Left lung (tissue), 10 donors: ENCODE results near the gene FSTL5. TPM values are rescaled to one million over a fixed set of nuclear protein-coding genes. Genes with fewer than 3 reads are reported as not detected.

ENCODE experiments used
- ATAC-seq: fragments of 200-7000 bp; cut with Tn5 transposase; one replicate; pipeline ENCODE4 v1.9.1; 2020; ENCODE audit warnings: moderate library complexity
- DNase-seq, 4 donors: peaks; one replicate each; pipeline ENCODE4 v3.0.0-alpha.2; 2013 to 2020
- H3K27ac ChIP-seq, 2 donors: fragments of 200-600 bp; sonication (generic) in 1 of 2; one replicate each; pipeline versions ENCODE4 v1.5.0 to v1.8.0; 2020 to 2021
- H3K27me3 ChIP-seq, 2 donors: fragments of 200-600 bp; sonication (generic) in 1 of 2; one replicate each; pipeline versions ENCODE4 v1.5.0 to v1.8.0; 2020 to 2021
- H3K36me3 ChIP-seq, 2 donors: fragments of 200-600 bp; sonication (generic) in 1 of 2; one replicate each; pipeline versions ENCODE4 v1.5.0 to v1.8.0; 2020 to 2021
- H3K4me1 ChIP-seq, 2 donors: fragments of 200-600 bp; one replicate each; pipeline ENCODE4 v1.8.0; 2021
- H3K4me3 ChIP-seq, 2 donors: fragments of 200-600 bp; sonication (generic) in 1 of 2; one replicate each; pipeline versions ENCODE4 v1.5.0 to v1.8.0; 2020 to 2021; ENCODE audit warnings: mild to moderate bottlenecking in 1 of 2
- H3K9me3 ChIP-seq, 2 donors: fragments of 200-600 bp; sonication (generic) in 1 of 2; one replicate each; pipeline versions ENCODE4 v1.5.0 to v1.8.0; 2020 to 2021
- CTCF ChIP-seq, 2 donors: fragments of 200-600 bp; sonication (generic) in 1 of 2; IDR thresholded peaks; one replicate each; pipeline versions ENCODE4 v1.5.0 to v1.8.0; 2021; ENCODE audit warnings: antibody characterized with exemption in 2 of 2
- intact Hi-C, 2 donors: fragments of 100-400 bp; cut with DNase I; formaldehyde crosslinking; loops; one replicate each; pipeline versions ENCODE4 v1.11.2 to v1.14.2; 2022
- polyA plus RNA-seq, 6 donors: library from polyadenylated mRNA; unstranded; fragments of 120-200 nt; gene quantifications; one replicate each; pipeline ENCODE4 v1.2.1, GENCODE V29; 2013; ENCODE audit not compliant: insufficient read length in 6 of 6
- total RNA-seq, 2 donors: library from RNA; stranded (reverse); fragmentation: NEBNext Ultra II Directional; extraction: Animal tissue kit (Norgen Biotek cat#: 25700); gene quantifications; one replicate each; pipeline ENCODE4 v1.2.1, GENCODE V29; 2021
- donor health status: DM: no; HTN: yes; CAD: no.
- donor health status: DM: no; HTN: no; CAD: no.

The FSTL5 gene
- total and polyA plus RNA-seq, 8 donors, result 0.14 to 0.60 (median 0.31) TPM; not detected in 2

- H3K27ac ChIP-seq, result no peak overlapping the region
- ATAC-seq (no peak), DNase-seq (no peak)
- no peaks in the 10 kb centered on the region for H3K9me3 ChIP-seq
- intact Hi-C loops, result no loop called here
- no peaks in the 10 kb centered on the region for H3K36me3 ChIP-seq
- no peak overlapping the region for H3K4me3 ChIP-seq
- no peaks in the 10 kb centered on the region for H3K4me1 ChIP-seq
- H3K27me3 ChIP-seq, result no peaks in the 10 kb centered on the region
- TF ChIP-seq CTCF (IDR thresholded peaks at IDR 0.05), result no peak
Measured at GRCh38 chr4:162016991-162017390, 146.8 kb downstream of the FSTL5 start.

GRCh38 chr4:162016219-162016618 lies 147.6 kb downstream of the FSTL5 start:
- Histone ChIP-seq H3K9me3 (no peaks in the 10 kb centered on the region), H3K4me3 (no peak overlapping the region), H3K4me1 (no peaks in the 10 kb centered on the region), H3K27ac (no peak overlapping the region), H3K36me3 (no peaks in the 10 kb centered on the region), H3K27me3 (no peaks in the 10 kb centered on the region)
- DNase-seq, result no peak
- intact Hi-C loops, result no loop called here
- ATAC-seq, result no peak
- TF ChIP-seq CTCF (IDR thresholded peaks at IDR 0.05), result no peak

DNA sequence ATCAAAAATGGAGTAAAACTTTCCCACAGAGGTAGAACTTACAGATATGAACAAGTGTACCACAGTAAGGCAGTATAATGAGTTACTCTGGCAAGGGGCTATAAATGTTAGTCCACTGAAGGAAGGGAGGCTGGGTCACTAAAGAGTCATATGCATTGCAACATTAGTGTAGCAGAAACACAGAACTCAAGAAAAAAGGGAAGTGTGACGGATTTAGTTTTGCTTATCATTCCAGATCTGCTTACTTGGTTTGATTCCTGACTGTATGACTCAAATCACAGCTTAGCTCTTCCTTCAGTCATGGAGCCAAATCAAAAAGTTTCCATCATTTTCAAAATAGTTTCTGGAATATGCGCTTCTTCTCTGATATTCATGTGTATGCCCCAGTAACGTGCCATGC lies 148.7 kb downstream of the FSTL5 start:
- no peaks in the 10 kb centered on the region for H3K9me3 ChIP-seq
- no peaks in the 10 kb centered on the region for H3K36me3 ChIP-seq
- H3K4me3 ChIP-seq, result no peak overlapping the region
- no peak overlapping the region for H3K27ac ChIP-seq
- no peaks in the 10 kb centered on the region for H3K27me3 ChIP-seq
- intact Hi-C loops, result no loop called here
- ATAC-seq, result no peak
- no peak for DNase-seq
- H3K4me1 ChIP-seq, result no peaks in the 10 kb centered on the region
- TF ChIP-seq CTCF (IDR thresholded peaks at IDR 0.05), result no peak

DNA sequence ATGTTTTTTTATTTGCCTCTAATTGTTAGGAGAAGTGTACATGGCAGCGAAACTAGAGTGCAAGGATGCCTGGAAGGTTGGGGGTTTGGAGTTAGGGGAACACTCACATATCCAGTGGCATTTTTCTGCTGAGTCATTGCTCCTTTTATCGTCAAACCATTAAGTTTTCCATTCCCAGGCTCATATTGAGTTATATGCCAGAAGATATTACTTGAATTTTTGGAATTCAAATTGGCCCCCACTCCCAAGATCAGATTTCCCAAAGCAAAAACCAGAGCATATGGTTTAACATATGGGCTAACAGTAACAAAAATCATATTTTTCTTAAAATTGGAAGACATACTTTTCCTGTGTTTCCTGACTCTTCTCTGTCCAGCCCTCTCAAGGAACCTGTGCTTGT lies 152.7 kb downstream of the FSTL5 start:
- no peaks in the 10 kb centered on the region for H3K36me3 ChIP-seq
- no peak for TF ChIP-seq CTCF (IDR thresholded peaks at IDR 0.05)
- H3K27ac ChIP-seq, result no peak overlapping the region
- no peaks in the 10 kb centered on the region for H3K27me3 ChIP-seq
- DNase-seq (no peak), ATAC-seq (no peak)
- H3K4me1 ChIP-seq, result no peaks in the 10 kb centered on the region
- no peak overlapping the region for H3K4me3 ChIP-seq
- intact Hi-C loops, result no loop called here
- no peaks in the 10 kb centered on the region for H3K9me3 ChIP-seq

DNA sequence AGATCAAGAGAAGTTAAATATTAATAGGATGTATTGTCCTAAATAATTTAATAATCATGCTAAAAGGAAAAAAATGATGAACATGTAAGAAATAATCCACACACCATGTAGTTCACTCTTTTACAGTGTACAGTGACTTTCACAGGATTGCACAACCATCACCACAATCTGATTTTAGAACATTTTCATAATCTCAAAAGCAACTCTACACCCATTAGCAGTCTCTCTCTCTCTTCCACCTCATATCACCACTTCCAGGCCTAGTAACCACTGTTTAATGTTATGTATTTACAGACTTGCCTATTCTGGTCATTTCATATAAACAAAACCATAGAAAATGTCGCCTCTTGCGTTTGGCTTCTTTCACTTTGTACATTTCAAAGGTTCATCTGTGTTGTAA lies 153.4 kb downstream of the FSTL5 start:
- Histone ChIP-seq H3K4me1 (no peaks in the 10 kb centered on the region), H3K36me3 (no peaks in the 10 kb centered on the region), H3K27ac (no peak overlapping the region), H3K9me3 (no peaks in the 10 kb centered on the region), H3K27me3 (no peaks in the 10 kb centered on the region), H3K4me3 (no peak overlapping the region)
- TF ChIP-seq CTCF (IDR thresholded peaks at IDR 0.05), result no peak
- DNase-seq (no peak), ATAC-seq (no peak)
- intact Hi-C loops, result no loop called here
